ENCODE results near the gene KRT86. TPM values are rescaled to one million over a fixed set of nuclear protein-coding genes. Genes with fewer than 3 reads are reported as not detected.

KRT86 gene
- total and polyA plus RNA-seq, 10 donors, result 0.08 to 0.26 (median 0.13) TPM; not detected in 6

DNA sequence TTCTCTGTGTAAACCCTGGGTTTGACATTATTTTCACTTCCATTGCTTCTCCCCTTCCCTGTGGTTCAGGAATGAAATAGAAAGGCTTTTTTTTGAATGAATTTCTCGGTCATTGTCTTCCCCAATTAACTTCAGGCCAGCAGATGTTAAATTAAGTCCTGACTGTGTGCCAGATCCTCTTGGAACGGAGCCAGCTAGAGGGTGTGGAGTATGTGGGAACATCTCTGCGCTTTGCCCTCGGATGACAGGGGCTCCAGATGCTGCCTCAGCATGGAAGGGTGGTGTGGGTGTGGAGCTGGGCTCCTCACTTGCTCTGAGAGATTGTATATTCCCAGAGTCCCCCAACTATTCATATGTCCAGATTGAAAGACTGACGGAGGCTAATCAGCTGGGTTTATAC is 79.8 kb downstream of the KRT86 start:
- H3K4me3 ChIP-seq, result no peak overlapping the region
- TF ChIP-seq POLR2A (IDR thresholded peaks at IDR 0.05), result no peak
- TF ChIP-seq POLR2AphosphoS5 (IDR thresholded peaks at IDR 0.05), result no peak
- TF ChIP-seq, protein P1, sequence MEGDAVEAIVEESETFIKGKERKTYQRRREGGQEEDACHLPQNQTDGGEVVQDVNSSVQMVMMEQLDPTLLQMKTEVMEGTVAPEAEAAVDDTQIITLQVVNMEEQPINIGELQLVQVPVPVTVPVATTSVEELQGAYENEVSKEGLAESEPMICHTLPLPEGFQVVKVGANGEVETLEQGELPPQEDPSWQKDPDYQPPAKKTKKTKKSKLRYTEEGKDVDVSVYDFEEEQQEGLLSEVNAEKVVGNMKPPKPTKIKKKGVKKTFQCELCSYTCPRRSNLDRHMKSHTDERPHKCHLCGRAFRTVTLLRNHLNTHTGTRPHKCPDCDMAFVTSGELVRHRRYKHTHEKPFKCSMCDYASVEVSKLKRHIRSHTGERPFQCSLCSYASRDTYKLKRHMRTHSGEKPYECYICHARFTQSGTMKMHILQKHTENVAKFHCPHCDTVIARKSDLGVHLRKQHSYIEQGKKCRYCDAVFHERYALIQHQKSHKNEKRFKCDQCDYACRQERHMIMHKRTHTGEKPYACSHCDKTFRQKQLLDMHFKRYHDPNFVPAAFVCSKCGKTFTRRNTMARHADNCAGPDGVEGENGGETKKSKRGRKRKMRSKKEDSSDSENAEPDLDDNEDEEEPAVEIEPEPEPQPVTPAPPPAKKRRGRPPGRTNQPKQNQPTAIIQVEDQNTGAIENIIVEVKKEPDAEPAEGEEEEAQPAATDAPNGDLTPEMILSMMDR (IDR thresholded peaks at IDR 0.05 in 8 of 11, conservative IDR thresholded peaks at IDR 0.05 in 3 of 11), result no peak
- peaks cover 6 to 38% (median 23%) of the 10 kb centered on the region in 6 donors for H3K4me1 ChIP-seq
- 44 to 58% (median 51%) methylated on average over 5 of the region's 5 CpGs for WGBS, 5 donors
- peaks cover 0 to 50% (median 0%) of the 10 kb centered on the region in 7 donors for H3K27me3 ChIP-seq (replicated peaks in 1 of 7)
- H3K27ac ChIP-seq, result no peak overlapping the region
- H3K9me3 ChIP-seq, result no peaks in the 10 kb centered on the region
- H3K36me3 ChIP-seq, result no peaks in the 10 kb centered on the region
- intact Hi-C loops (cut with DNase I; ENCODE audit: low total_unique reads), result no loop called here
- DNase-seq, result peak; percentile 49

DNA sequence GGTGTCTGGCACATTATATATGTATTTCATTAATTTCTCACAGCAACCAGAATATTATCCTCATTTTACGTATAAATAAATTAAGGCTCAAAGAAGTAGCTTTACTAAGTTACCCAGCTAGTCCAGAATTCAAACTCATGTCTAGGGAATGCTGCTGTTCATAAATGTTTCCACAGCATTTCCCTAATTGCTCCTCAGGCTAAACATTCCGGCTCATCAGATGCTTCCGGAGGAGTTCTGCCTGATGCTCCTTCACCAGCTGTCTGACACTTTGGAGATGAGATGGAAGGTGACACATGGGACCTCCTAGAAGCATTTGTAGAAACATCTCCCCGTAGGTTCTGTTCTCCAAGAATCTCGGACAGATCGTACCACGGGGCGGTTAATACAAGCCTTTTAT is 80.7 kb downstream of the KRT86 start:
- H3K27ac ChIP-seq, result no peak overlapping the region
- H3K4me3 ChIP-seq, result no peak overlapping the region
- intact Hi-C loops (cut with DNase I; ENCODE audit: low total_unique reads), result no loop called here
- WGBS, 5 donors, result 90 to 97% (median 92%) methylated on average over 8 of the region's 8 CpGs
- H3K36me3 ChIP-seq, result no peaks in the 10 kb centered on the region
- TF ChIP-seq, protein P1 (IDR thresholded peaks at IDR 0.05 in 8 of 11, conservative IDR thresholded peaks at IDR 0.05 in 3 of 11), result no peak
- TF ChIP-seq POLR2AphosphoS5 (IDR thresholded peaks at IDR 0.05) (no peak), POLR2A (IDR thresholded peaks at IDR 0.05) (no peak)
- H3K9me3 ChIP-seq, result no peaks in the 10 kb centered on the region
- DNase-seq, result no peak
- H3K4me1 ChIP-seq, result peaks cover 6 to 46% (median 26%) of the 10 kb centered on the region in 6 donors
- H3K27me3 ChIP-seq (replicated peaks in 1 of 7), result peaks cover 0 to 47% (median 0%) of the 10 kb centered on the region in 7 donors

DNA sequence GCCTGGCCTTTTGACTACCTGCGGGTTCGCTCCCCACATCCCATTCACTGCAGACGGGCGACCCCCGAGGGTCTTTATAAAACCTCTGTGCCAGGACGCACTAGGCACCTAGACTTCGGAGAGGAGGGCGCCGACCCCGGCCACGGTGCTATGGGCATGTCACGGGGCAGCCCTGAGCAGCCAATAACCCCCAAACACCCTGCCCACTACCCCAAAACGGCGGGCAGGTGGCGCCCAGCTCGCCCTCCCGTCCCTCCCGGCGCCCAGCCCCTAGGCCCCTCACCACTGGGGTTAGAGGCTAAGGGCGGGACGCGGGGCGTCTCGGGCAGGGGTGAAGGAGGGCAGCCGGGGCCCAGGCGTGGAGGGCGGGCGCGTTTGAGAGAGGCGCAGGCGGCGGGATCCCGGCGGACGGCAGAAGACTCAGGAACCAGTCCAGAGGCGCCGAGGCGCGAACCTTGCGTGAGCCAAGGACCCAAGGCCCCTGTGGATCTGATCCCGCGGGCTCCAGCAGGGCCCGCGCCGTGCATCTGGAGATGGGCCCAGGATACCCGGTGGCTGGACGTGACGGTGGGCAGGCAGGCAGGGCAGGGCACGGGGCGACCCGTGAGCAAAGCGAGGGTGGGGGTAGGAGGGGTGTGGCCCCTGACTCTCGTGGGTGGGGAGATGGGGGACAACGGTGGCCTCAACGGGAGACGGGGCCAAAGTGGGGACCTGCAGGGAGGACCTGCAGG is 81.8 kb downstream of the KRT86 start:
- no peak overlapping the region for H3K27ac ChIP-seq
- intact Hi-C loops (cut with DNase I; ENCODE audit: low total_unique reads), result no loop called here
- H3K36me3 ChIP-seq, result no peaks in the 10 kb centered on the region
- peaks cover 6 to 38% (median 24%) of the 10 kb centered on the region in 6 donors for H3K4me1 ChIP-seq
- TF ChIP-seq, protein P1 (IDR thresholded peaks at IDR 0.05 in 8 of 11, conservative IDR thresholded peaks at IDR 0.05 in 3 of 11), result no peak
- TF ChIP-seq POLR2AphosphoS5 (IDR thresholded peaks at IDR 0.05) (no peak), POLR2A (IDR thresholded peaks at IDR 0.05) (no peak)
- no peaks in the 10 kb centered on the region for H3K9me3 ChIP-seq
- H3K4me3 ChIP-seq, result no peak overlapping the region
- WGBS, 5 donors, result 90 to 96% (median 94%) methylated on average over 51 to 56 of the region's 56 CpGs
- DNase-seq, result peak; percentile 74
- H3K27me3 ChIP-seq (replicated peaks in 1 of 7), result peaks cover 0 to 37% (median 0%) of the 10 kb centered on the region in 7 donors

DNA sequence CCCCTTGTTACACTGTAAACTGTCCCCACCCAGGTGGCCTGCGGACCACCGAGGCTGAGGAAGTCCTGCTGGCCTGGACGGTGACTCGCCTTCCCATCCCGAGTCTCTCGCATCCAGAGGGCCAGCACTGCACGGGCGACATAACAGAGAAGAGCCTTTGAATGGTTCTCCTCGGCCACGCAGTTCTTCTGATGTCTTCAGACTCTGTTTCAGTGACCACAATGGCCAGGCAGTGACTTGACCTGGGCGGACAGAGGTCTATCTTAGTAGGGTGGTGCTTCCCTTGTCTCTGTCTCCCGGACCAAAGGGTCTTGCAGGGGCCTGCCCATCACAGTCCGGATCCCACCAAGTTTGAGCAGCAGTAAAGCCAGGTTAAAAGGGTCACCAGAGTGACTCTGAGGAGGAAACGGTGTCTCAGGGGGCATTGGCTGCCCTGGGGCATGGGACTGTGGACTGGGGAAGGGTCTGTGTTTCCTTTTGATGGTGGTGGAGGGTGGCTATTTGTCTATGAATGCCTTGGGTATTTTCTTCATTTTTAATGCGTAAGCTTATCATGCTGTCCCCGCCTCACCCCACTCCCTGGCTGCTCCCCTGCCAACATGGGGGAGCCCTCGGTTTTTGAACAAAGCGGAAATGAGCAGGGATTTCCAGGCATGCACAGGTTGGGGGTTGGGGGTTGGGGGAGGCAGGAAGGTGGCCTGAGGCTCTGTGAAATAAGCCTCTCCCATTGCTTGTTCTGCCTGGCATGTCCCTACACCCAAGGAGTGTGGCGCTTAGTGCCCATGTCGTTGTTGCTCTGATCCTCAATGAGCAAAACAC is 82.5 kb downstream of the KRT86 start:
- peak; percentile 39 for DNase-seq
- Histone ChIP-seq H3K9me3 (no peaks in the 10 kb centered on the region), H3K27ac (no peak overlapping the region), H3K4me3 (no peak overlapping the region), H3K36me3 (no peaks in the 10 kb centered on the region), H3K4me1 (peaks cover 5 to 30% (median 17%) of the 10 kb centered on the region in 6 donors), H3K27me3 (replicated peaks in 1 of 7) (peaks cover 0 to 37% (median 0%) of the 10 kb centered on the region in 7 donors)
- 89 to 94% (median 92%) methylated on average over 19 to 20 of the region's 20 CpGs for WGBS, 5 donors
- no peak for TF ChIP-seq POLR2A (IDR thresholded peaks at IDR 0.05)
- TF ChIP-seq POLR2AphosphoS5 (IDR thresholded peaks at IDR 0.05), result no peak
- TF ChIP-seq, protein P1 (IDR thresholded peaks at IDR 0.05 in 8 of 11, conservative IDR thresholded peaks at IDR 0.05 in 3 of 11), result no peak
- intact Hi-C loops (cut with DNase I; ENCODE audit: low total_unique reads), result no loop called here

Measured in spleen (tissue), 11 donors.